Esophagus muscularis mucosa (tissue), 4 donors: ENCODE results near the gene AMER3. TPM values are rescaled to one million over a fixed set of nuclear protein-coding genes. Genes with fewer than 3 reads are reported as not detected.

Source experiments
- DNase-seq: peaks from one replicate; pipeline ENCODE4 v3.0.0-alpha.2; 2017; ENCODE audit errors: extremely low spot score
- H3K27ac ChIP-seq, 4 donors: fragments of 200-600 bp; sonication (generic); replicated peaks in 1 of 4; 1 replicate in 3 of 4; 2 replicates in 1 of 4; pipeline ENCODE4 v1.5.1; 2016 to 2019; ENCODE audit warnings: mild to moderate bottlenecking in 1 of 4
- H3K27me3 ChIP-seq, 4 donors: fragments of 200-600 bp; sonication (generic); one replicate each; pipeline versions ENCODE4 v1.5.1 to v1.6.0; 2016 to 2019
- H3K36me3 ChIP-seq, 4 donors: fragments of 200-600 bp; sonication (generic); one replicate each; pipeline ENCODE4 v1.5.1; 2016 to 2019
- H3K4me1 ChIP-seq, 4 donors: fragments of 200-600 bp; sonication (generic); one replicate each; pipeline ENCODE4 v1.5.1; 2016 to 2019
- H3K4me3 ChIP-seq, 4 donors: fragments of 200-600 bp; sonication (generic); 1 replicate in 2 of 4; 2 replicates in 2 of 4; pipeline ENCODE4 v1.5.1; 2016 to 2019; ENCODE audit warnings: mild to moderate bottlenecking in 4 of 4, moderate library complexity in 1 of 4
- H3K9me3 ChIP-seq, 4 donors: fragments of 200-600 bp; sonication (generic); 1 replicate in 3 of 4; 2 replicates in 1 of 4; pipeline ENCODE4 v1.5.1; 2016 to 2019
- EP300 ChIP-seq: sonication (generic); formaldehyde crosslinking; IDR thresholded peaks from one replicate; pipeline ENCODE4 v1.6.1; 2017; ENCODE audit warnings: antibody characterized with exemption
- POLR2A ChIP-seq: fragments of 450-650 bp; IDR thresholded peaks from one replicate; pipeline ENCODE4 v1.6.1; 2017; ENCODE audit warnings: antibody characterized with exemption, moderate library complexity, mild to moderate bottlenecking, low read depth
- POLR2AphosphoS5 ChIP-seq, 2 donors: sonication (generic); formaldehyde crosslinking; IDR thresholded peaks; one replicate each; pipeline ENCODE4 v1.6.1; 2017; ENCODE audit warnings: antibody characterized with exemption in 2 of 2
- WGBS: methylation state at CpG from one replicate; pipeline ENCODE4 v1.1.5; 2018; 5-methylcytosine and 5-hydroxymethylcytosine counted together
- intact Hi-C: fragments of 100-400 bp; cut with DNase I; formaldehyde crosslinking; loops from one replicate; pipeline ENCODE4 v1.15.1; 2023
- total RNA-seq, 4 donors: library from RNA; depleted of rRNA; stranded (reverse); fragments of >200 nt; gene quantifications; one replicate each; pipeline versions ENCODE4 v1.1.0 to v1.2.1, GENCODE V29; 2016
- TF ChIP-seq, protein P1 (sequence below), 3 experiments: fragments of 200-600 bp in 2 of 3; fragments of 450-650 bp in 1 of 3; sonication (generic) in 2 of 3; IDR thresholded peaks; one replicate each; pipeline ENCODE4 v1.5.1; 2017 to 2019; ENCODE audit warnings: antibody characterized with exemption in 3 of 3, mild to moderate bottlenecking in 2 of 3, moderate library complexity in 1 of 3

AMER3 gene
- total RNA-seq, 4 donors from 2014 or later = 0.06 TPM; not detected in 3

DNA sequence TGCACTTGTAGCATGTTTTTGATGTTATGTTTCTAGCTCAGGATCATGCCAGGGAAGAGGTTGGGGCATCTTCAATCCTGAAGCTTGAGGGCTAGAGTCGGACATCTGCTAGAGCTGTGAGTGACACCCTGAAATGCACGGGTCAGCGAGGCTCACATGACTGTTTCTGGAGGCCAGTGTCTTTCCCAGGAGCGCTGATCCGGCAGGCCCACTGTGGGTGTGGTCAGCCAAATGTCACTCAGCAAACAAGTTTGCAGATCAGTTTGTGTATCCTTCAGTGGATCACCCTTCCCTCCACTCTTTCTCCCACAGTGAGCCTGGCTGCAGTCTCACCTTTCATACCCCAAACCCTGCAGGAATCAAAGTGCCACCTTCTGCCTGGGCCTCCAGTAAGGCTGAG, 58.4 kb downstream of the AMER3 start:
- no peak for DNase-seq
- no peaks in the 10 kb centered on the region for H3K9me3 ChIP-seq
- H3K4me1 ChIP-seq = no peaks in the 10 kb centered on the region
- no peak overlapping the region for H3K4me3 ChIP-seq
- TF ChIP-seq, protein P1, sequence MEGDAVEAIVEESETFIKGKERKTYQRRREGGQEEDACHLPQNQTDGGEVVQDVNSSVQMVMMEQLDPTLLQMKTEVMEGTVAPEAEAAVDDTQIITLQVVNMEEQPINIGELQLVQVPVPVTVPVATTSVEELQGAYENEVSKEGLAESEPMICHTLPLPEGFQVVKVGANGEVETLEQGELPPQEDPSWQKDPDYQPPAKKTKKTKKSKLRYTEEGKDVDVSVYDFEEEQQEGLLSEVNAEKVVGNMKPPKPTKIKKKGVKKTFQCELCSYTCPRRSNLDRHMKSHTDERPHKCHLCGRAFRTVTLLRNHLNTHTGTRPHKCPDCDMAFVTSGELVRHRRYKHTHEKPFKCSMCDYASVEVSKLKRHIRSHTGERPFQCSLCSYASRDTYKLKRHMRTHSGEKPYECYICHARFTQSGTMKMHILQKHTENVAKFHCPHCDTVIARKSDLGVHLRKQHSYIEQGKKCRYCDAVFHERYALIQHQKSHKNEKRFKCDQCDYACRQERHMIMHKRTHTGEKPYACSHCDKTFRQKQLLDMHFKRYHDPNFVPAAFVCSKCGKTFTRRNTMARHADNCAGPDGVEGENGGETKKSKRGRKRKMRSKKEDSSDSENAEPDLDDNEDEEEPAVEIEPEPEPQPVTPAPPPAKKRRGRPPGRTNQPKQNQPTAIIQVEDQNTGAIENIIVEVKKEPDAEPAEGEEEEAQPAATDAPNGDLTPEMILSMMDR (IDR thresholded peaks at IDR 0.05) = no peak
- TF ChIP-seq POLR2A (no peak), EP300 (no peak), POLR2AphosphoS5 (IDR thresholded peaks at IDR 0.05) (no peak)
- H3K27me3 ChIP-seq = peaks cover 0 to 16% (median 0%) of the 10 kb centered on the region in 4 donors
- WGBS = 67% methylated on average over 5 of the region's 5 CpGs
- no peaks in the 10 kb centered on the region for H3K36me3 ChIP-seq
- H3K27ac ChIP-seq = no peak overlapping the region
- intact Hi-C loops = no loop called here

GRCh38 chr2:130814931-130815680, 59.8 kb downstream of the AMER3 start:
- peaks cover 0 to 29% (median 0%) of the 10 kb centered on the region in 4 donors for H3K27me3 ChIP-seq
- TF ChIP-seq, protein P1 (IDR thresholded peaks at IDR 0.05) = no peak
- TF ChIP-seq POLR2A (no peak), EP300 (no peak), POLR2AphosphoS5 (IDR thresholded peaks at IDR 0.05) (no peak)
- H3K4me1 ChIP-seq = peaks cover 8 to 14% (median 11%) of the 10 kb centered on the region in 4 donors
- no peak for DNase-seq
- intact Hi-C loops = no loop called here
- H3K36me3 ChIP-seq = no peaks in the 10 kb centered on the region
- no peak overlapping the region for H3K4me3 ChIP-seq
- H3K9me3 ChIP-seq = no peaks in the 10 kb centered on the region
- 94% methylated on average over 15 of the region's 15 CpGs for WGBS
- no peak overlapping the region for H3K27ac ChIP-seq

Other genes with a start within 250 kb of the AMER3 start
- not detected for gene POTEI, start 246.2 kb upstream of the AMER3 start, total RNA-seq
- gene CFC1B, start 234.3 kb upstream of the AMER3 start, total RNA-seq = not detected
- gene CFC1, start 156.0 kb upstream of the AMER3 start, total RNA-seq = not detected
- not detected for gene POTEJ, start 144.1 kb upstream of the AMER3 start, total RNA-seq
- gene GPR148, start 26.5 kb upstream of the AMER3 start, total RNA-seq = not detected
- 10 to 100 TPM; 23.7 to 51.5 (median 37.1) TPM for gene ARHGEF4, start 81.4 kb downstream of the AMER3 start, total RNA-seq